ENCODE data around the gene PDIA5.

GRCh38 chr3:123151251-123151705, 84.5 kb downstream of the PDIA5 start:
- no peak for TF ChIP-seq POLR2A (IDR thresholded peaks at IDR 0.05)
- no peak for TF ChIP-seq CTCF (IDR thresholded peaks at IDR 0.05)
